Gastrocnemius medialis (tissue), 4 donors: Measurements from ENCODE around the gene KIF26B.

Source experiments
- POLR2A ChIP-seq, 2 donors: fragments of 450-650 bp; IDR thresholded peaks; one replicate each; pipeline ENCODE4 v1.6.1; 2017; ENCODE audit warnings: antibody characterized with exemption in 2 of 2, mild to moderate bottlenecking in 2 of 2, moderate library complexity in 2 of 2
- TF ChIP-seq, protein P1 (sequence below), 5 experiments: fragments of 450-650 bp in 3 of 5; fragments of 200-600 bp in 2 of 5; sonication (generic) in 2 of 5; IDR thresholded peaks in 4 of 5; conservative IDR thresholded peaks in 1 of 5; 1 replicate in 4 of 5; 2 replicates in 1 of 5; pipeline ENCODE4 v1.5.1; 2016 to 2019; ENCODE audit warnings: antibody characterized with exemption in 5 of 5, mild to moderate bottlenecking in 3 of 5, moderate library complexity in 3 of 5

- TF ChIP-seq, protein P1, sequence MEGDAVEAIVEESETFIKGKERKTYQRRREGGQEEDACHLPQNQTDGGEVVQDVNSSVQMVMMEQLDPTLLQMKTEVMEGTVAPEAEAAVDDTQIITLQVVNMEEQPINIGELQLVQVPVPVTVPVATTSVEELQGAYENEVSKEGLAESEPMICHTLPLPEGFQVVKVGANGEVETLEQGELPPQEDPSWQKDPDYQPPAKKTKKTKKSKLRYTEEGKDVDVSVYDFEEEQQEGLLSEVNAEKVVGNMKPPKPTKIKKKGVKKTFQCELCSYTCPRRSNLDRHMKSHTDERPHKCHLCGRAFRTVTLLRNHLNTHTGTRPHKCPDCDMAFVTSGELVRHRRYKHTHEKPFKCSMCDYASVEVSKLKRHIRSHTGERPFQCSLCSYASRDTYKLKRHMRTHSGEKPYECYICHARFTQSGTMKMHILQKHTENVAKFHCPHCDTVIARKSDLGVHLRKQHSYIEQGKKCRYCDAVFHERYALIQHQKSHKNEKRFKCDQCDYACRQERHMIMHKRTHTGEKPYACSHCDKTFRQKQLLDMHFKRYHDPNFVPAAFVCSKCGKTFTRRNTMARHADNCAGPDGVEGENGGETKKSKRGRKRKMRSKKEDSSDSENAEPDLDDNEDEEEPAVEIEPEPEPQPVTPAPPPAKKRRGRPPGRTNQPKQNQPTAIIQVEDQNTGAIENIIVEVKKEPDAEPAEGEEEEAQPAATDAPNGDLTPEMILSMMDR (IDR thresholded peaks at IDR 0.05 in 4 of 5, conservative IDR thresholded peaks at IDR 0.05 in 1 of 5) = no peak
- no peak for TF ChIP-seq POLR2A (IDR thresholded peaks at IDR 0.05)
Measured at GRCh38 chr1:245550720-245551043, 395.9 kb downstream of the KIF26B start.
